Measurements from ENCODE around the gene POU2AF3. TPM values are rescaled to one million over a fixed set of nuclear protein-coding genes. Genes with fewer than 3 reads are reported as not detected.

Gene POU2AF3
- total RNA-seq, 3 donors from 2014 or later (not counting 1 experiment from before 2014, with no cell fraction given) = not detected

DNA sequence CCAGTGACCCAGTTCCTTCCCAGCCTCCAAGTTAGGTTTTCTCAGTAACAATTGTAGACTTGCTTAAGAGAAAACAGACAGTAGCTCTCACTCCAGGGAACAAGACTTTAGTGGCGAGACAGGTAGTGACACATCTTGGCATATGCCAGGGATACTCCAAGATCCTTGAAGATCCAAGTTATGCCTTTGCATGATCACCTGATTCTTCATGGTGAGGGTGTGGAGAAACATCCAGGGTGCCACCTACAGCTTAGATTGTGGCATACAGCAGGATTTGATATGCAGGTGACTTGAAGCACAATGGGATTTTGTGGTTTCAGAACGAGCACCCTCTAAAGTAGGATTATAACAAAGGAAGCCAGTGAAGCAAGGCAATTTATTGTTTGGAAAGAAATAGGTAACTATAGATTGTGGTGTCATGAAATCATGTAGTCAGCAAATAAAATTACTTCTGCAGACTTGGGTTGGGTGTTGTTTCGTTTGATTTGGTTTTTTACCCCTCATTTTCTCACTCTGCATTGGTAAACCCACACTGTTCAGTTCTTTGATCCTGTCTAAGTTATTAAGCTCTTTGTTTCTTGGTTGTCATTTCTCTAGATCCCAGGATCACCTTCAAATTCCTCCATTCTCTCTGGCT, 9.2 kb downstream of the POU2AF3 start:
- no peaks in the 10 kb centered on the region for H3K4me1 ChIP-seq (ENCODE audit: control insufficient read depth, insufficient read depth, low read length)
- H3K4me1 Mint-ChIP-seq = no peaks in the 10 kb centered on the region
- intact Hi-C loops (cut with micrococcal nuclease) = no loop called here
- no peak overlapping the region for H3K4me3 Mint-ChIP-seq
- 64% methylated on average over 2 of the region's 3 CpGs for WGBS (ENCODE audit: insufficient coverage)
- H3K27me3 ChIP-seq (ENCODE audit: control insufficient read depth, insufficient read depth, low read length) = no peaks in the 10 kb centered on the region
- H3K36me3 ChIP-seq (ENCODE audit: control insufficient read depth, insufficient read depth, low read length) = no peaks in the 10 kb centered on the region
- no peak overlapping the region for H3K27ac Mint-ChIP-seq
- H3K27me3 Mint-ChIP-seq (ENCODE audit: low read depth in 2 of 2) = peaks cover 28 to 45% of the 10 kb centered on the region in 2 donors
- ATAC-seq (no peak), DNase-seq (no peak)
- H3K36me3 Mint-ChIP-seq = no peaks in the 10 kb centered on the region
- H3K9me3 ChIP-seq (ENCODE audit: control insufficient read depth, insufficient read depth, low read length) = no peaks in the 10 kb centered on the region
- H3K4me3 ChIP-seq (ENCODE audit: low read length) = no peak overlapping the region
- TF ChIP-seq, protein P1, sequence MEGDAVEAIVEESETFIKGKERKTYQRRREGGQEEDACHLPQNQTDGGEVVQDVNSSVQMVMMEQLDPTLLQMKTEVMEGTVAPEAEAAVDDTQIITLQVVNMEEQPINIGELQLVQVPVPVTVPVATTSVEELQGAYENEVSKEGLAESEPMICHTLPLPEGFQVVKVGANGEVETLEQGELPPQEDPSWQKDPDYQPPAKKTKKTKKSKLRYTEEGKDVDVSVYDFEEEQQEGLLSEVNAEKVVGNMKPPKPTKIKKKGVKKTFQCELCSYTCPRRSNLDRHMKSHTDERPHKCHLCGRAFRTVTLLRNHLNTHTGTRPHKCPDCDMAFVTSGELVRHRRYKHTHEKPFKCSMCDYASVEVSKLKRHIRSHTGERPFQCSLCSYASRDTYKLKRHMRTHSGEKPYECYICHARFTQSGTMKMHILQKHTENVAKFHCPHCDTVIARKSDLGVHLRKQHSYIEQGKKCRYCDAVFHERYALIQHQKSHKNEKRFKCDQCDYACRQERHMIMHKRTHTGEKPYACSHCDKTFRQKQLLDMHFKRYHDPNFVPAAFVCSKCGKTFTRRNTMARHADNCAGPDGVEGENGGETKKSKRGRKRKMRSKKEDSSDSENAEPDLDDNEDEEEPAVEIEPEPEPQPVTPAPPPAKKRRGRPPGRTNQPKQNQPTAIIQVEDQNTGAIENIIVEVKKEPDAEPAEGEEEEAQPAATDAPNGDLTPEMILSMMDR (IDR thresholded peaks at IDR 0.05) = no peak
- no peaks in the 10 kb centered on the region for H3K9me3 Mint-ChIP-seq
- no peak overlapping the region for H3K27ac ChIP-seq (ENCODE audit: low read length)

DNA sequence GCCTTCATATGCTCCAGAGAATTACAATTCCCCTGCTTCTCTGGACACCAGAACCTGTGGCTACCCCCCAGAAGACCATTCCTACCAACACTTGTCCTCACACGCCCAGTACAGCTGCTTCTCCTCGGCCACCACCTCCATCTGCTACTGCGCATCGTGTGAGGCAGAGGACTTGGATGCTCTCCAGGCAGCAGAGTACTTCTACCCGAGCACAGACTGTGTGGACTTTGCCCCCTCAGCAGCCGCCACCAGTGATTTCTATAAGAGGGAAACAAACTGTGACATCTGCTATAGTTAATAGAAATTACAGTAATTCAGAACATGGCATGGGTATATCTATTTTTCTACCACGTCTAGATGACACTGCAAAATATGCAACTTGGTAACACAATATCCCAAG, 9.8 kb downstream of the POU2AF3 start:
- no peak overlapping the region for H3K27ac ChIP-seq (ENCODE audit: low read length)
- Mint-ChIP-seq H3K4me3 (no peak overlapping the region), H3K4me1 (no peaks in the 10 kb centered on the region), H3K9me3 (no peaks in the 10 kb centered on the region), H3K27ac (no peak overlapping the region), H3K27me3 (ENCODE audit: low read depth in 2 of 2) (peaks cover 25 to 40% of the 10 kb centered on the region in 2 donors), H3K36me3 (no peaks in the 10 kb centered on the region)
- no peaks in the 10 kb centered on the region for H3K9me3 ChIP-seq (ENCODE audit: control insufficient read depth, insufficient read depth, low read length)
- ATAC-seq (no peak), DNase-seq (no peak)
- TF ChIP-seq, protein P1 (IDR thresholded peaks at IDR 0.05) = no peak
- no peaks in the 10 kb centered on the region for H3K4me1 ChIP-seq (ENCODE audit: control insufficient read depth, insufficient read depth, low read length)
- intact Hi-C loops (cut with micrococcal nuclease) = no loop called here
- 86% methylated on average over 7 of the region's 7 CpGs for WGBS (ENCODE audit: insufficient coverage)
- H3K36me3 ChIP-seq (ENCODE audit: control insufficient read depth, insufficient read depth, low read length) = no peaks in the 10 kb centered on the region
- H3K27me3 ChIP-seq (ENCODE audit: control insufficient read depth, insufficient read depth, low read length) = no peaks in the 10 kb centered on the region
- H3K4me3 ChIP-seq (ENCODE audit: low read length) = no peak overlapping the region

DNA sequence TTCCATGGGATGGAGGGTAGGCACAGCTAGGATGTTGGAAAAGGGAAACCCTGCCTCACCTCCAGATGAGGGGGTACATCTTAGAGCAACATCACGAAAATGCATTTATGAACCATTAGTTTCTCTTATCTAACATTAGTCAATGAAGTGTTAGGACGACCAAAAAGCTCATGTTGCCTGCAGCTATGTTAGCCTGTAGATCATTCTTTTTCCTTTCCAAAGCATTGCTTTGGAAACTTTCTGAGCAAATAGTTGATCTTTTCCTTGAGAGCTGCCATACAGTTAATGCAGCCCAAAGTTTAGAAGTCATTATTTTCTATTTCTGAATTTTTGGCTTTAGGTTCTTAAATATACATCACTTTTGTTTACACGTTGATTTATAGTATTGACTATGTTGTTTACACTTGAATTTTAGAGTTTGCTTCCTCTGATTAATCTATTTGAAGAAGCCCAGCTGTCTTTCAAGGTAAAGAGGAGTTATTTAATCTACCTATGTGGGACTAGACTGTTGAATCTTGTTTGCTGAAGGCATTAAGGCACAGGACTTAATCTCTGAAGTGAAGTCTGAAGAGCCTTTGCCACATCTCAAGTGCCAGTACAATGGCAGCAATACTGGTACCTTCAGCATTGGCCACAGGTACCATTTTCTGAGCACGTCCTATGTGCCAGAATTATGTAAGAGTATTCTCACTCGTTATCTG, 11.0 kb downstream of the POU2AF3 start:
- no peak for ATAC-seq
- Mint-ChIP-seq H3K4me1 (no peaks in the 10 kb centered on the region), H3K27me3 (ENCODE audit: low read depth in 2 of 2) (peaks cover 28 to 38% of the 10 kb centered on the region in 2 donors), H3K9me3 (no peaks in the 10 kb centered on the region), H3K4me3 (no peak overlapping the region), H3K36me3 (no peaks in the 10 kb centered on the region), H3K27ac (no peak overlapping the region)
- DNase-seq = no peak
- intact Hi-C loops (cut with micrococcal nuclease) = no loop called here
- TF ChIP-seq, protein P1 (IDR thresholded peaks at IDR 0.05) = no peak
- Histone ChIP-seq H3K4me3 (ENCODE audit: low read length) (no peak overlapping the region), H3K9me3 (ENCODE audit: control insufficient read depth, insufficient read depth, low read length) (no peaks in the 10 kb centered on the region), H3K27ac (ENCODE audit: low read length) (no peak overlapping the region), H3K4me1 (ENCODE audit: control insufficient read depth, insufficient read depth, low read length) (no peaks in the 10 kb centered on the region), H3K36me3 (ENCODE audit: control insufficient read depth, insufficient read depth, low read length) (no peaks in the 10 kb centered on the region), H3K27me3 (ENCODE audit: control insufficient read depth, insufficient read depth, low read length) (no peaks in the 10 kb centered on the region)
- 90% methylated on average over 5 of the region's 5 CpGs for WGBS (ENCODE audit: insufficient coverage)

Data from natural killer cell (primary cell).